Dedifferentiated amniotic fluid mesenchymal stem cell (primary cell): Measurements from ENCODE around the gene NDUFA3.
A peak's percentile ranks its signal among the peaks of the same experiment; 100 is the strongest.
"Not testable (repeated sequence)": the region's sequence is repeated elsewhere in the genome, so short reads cannot be mapped to it uniquely, and the experiment has no call there.

Experiments used
- DNase-seq: peaks from one replicate; pipeline ENCODE4 v3.0.0-alpha.2; 2016; ENCODE audit errors: extremely low spot score

NDUFA3 gene

DNA sequence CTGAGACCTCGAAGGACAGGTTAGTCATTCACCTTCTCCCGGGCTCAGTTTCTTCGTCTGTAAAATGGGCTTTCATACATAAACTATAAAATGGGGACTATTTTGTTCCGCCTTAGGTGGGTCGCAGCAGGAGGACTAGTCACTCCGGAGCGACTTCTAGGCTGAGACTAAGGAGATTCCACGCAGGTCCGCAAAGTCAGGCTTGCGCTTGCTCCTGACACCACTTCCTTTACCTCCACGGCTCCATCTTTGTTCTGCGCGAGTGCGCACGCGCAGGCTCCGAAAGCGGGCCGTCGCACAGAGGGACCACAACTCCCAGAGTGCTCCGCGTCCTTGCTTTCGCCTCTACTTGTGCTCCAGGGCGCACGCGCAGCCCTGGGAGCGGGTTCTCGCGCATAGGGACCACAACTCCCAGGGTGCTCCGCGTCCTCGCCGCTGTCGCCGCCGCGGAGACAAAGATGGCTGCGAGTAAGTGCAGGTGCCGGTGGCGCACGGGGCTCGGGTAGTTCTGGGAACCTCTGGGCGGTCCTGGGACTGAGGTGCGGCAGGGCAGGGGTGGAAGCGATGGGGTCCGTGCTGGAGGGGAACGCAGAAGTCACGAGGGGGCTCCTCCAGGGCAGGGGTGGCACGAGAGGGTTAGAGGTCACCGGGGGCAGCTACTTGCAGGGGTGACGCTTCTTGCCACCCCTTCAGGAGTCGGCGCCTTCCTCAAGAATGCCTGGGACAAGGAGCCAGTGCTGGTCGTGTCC is at the start of gene NDUFA3:
Gene NDUFA3 (plus strand): TSS at position 435 of the 749 bp plus-strand sequence. CDS start 24 bp downstream, at position 459.
- peak; percentile 98 for DNase-seq

DNA sequence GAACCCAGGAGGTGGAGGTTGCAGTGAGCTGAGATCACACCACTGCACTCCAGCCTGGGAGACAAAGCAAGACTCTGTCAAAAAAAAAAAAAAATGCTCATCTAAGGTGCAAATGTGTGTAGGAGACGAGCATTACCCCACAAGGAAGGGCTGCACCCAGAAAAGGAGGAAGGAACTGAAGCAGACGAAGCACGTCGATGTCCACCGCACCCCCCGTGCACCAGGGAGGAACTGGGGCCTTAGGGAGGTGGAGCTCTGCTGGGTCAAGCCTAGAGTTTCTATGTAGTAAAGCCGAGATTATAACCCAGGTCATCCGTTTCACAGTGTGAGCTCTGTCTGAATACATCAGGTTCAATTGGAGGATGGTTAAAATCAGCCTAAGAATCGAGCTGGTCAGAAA is 40.0 kb upstream of the NDUFA3 start:
- DNase-seq = no peak

DNA sequence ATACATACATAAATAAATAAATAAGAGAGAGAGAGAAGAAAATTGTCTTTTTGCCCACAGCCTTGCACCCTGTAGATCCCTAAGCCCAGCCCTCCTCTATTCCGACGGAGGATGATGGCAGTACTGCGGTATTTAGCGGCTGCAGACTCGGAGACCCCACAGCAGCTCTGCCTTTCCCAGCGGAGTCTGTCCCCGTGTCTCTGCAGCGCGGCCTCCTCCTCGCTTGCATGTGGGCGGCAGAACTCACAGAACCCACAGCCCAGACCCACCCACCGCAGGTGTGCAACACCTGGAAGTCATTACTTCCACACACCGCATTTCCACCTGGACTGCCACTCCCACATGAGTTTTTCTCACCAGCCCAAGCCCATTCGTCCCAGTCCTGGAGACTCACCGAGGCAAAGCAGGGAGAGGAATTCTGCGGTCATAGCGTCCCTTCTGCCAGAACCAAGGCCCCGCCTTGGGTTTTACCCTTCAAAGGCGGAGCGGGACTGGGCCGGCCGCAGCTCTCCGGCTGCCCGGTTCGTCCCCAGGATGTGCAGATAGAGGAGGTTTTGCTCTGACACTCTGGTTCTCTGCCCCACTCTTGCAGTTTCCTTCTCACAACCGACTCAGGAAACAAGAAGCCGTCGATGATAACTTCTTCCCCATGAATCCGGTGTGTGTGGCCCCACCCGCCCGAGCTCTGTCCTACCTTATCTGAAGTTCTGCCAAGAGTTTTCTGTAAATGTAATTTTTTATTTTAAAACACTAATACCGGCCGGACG is 39.1 kb upstream of the NDUFA3 start, which contains the start of gene VSTM1:
Gene VSTM1 (minus strand): TSS at position 548 of the 767 bp plus-strand sequence. CDS start 120 bp downstream, at position 428.
- DNase-seq = no peak

DNA sequence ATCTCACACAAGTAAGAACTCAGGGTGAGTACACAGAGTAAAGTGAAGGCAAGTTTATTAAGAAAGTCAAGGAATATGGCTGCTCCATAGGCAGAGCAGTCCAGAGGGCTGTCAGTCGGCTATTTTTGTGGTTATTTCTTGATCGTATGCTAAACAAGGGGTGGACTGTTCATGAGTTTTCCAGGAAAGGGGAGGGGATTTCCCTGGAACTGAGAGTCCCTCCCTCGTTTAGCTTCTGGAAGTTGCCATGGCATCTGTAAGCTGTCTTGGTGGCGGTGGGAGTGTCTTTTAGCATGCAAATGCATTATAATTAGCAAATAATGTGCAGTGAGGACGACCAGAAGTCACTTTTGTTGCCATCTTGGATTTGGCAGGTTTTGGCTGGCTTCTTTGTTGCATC is 33.2 kb upstream of the NDUFA3 start:
- DNase-seq = no peak

DNA sequence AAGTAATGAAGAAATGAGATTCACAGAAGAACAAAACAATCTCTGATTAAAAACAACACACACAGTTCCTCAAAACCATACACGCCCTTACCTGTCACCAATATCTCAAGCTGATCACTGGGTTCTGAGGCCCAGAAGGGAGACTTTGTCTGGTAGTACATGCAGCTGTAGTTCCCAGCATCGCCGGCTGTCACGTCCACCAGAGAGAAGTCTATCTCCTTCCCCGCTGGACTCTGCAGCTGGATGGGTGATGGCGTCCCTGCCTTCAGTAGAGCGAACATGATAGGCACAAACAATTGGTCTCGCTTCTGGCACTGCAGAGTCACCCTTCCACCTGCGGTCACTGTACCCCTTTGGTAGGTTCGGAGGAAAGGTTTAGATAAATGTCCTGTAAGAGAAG is 28.8 kb upstream of the NDUFA3 start:
- no peak for DNase-seq

DNA sequence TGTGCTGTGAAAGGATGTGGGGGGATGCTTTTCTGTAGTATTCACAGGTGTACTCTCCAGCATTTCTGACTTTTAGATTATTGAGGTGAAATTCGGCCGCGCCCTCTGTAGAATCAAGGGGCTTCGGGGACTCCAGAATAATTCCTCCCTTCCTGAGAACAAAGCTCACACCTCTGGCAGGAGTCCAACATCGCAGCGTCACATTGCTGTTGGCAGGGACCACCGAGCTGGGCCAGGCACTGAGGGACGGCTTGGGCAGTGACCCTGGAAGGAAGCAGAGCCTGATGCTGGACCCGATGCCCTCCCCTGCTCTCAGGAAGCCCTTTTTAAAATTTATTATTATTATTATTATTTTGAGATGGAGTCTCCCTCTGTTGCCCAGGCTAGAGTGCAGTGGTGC is 27.8 kb upstream of the NDUFA3 start:
- DNase-seq = no peak

DNA sequence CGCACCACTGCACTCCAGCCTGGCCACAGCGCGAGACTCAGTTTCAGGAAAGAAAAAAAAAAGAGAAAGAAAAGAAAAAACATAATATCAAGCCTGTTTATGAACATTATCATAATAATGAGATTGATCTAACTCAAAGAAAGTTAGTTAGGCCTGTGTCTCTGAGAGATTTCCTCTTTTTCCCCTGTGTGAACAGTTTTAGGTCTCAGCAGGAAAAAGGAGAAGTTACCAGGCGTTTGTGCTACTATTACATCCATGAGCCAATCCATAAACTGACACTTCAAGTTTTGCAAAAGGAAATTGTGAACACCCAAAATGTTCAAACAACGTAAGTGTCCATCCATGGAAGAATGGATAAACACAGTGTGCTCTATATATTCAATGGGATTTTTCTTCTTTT is 25.3 kb upstream of the NDUFA3 start:
- no peak for DNase-seq

DNA sequence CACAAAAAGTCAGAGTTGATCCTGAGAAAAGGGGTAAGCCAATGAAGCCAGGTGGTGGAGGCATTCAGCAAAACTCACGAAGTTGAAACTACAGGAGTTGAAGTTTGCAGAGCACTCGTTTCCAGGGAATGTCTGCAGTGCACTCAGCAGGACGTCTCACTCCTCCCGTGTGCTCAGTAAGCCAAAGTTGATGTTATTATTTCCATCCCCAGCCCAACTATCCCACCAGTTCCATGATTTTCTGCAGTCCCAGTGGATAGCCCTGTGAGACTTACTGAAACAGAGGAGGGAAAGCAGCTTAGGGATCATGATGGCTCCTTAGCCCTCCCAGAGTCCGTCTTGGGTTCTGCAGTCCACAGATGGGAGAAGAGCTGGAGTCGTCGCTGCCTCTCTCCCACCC is 21.6 kb upstream of the NDUFA3 start, which contains the start of gene TARM1:
Gene TARM1 (minus strand): TSS at position 334 of the 400 bp plus-strand sequence. CDS start 25 bp downstream, at position 309.
- DNase-seq = no peak

DNA sequence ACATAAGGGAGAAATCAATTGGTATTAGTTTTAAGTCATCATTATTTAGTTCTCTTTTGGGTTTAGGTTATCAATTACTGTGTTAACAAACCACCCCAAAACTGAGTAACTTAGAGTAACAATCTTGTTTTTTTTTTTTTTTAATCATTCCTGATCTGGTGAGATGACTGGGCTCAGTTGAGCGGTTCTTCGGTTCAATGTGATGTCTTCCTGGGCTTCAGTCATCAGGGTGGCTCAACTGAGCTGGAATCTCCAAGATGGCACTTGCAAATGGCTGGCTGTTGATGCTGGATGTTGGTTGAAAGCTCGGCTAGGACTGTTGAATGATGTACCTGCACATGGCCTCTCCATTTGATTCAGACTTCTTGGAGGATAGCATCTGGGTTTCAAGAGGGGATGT is 18.2 kb upstream of the NDUFA3 start:
- DNase-seq = no peak

DNA sequence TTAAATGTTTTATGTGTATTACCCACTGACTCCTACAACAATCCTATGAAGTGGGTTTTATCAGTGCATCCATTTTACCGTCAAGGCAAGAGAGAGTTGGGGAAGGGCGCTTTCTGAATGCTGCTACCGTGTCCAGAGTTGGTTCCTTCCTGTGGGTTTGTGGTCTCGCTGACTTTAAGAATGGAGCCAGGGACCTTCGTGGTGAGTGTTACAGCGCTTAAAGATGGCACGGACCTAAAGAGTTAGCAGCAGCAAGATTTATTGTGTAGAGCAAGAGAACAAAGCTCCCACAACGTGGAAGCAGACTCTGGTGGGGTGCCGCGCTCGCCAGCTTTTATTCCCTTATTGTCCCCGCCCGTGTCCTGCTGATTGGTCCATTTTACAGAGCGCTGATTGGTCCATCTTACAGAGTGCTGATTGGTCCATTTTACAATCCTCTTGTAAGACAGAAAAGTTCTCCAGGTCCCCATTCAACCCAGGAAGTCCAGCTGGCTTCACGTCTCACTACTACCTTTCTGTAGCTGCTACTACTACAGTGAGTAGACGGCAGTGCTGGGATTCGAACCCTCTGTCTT is 8.1 kb upstream of the NDUFA3 start:
- DNase-seq = no peak

DNA sequence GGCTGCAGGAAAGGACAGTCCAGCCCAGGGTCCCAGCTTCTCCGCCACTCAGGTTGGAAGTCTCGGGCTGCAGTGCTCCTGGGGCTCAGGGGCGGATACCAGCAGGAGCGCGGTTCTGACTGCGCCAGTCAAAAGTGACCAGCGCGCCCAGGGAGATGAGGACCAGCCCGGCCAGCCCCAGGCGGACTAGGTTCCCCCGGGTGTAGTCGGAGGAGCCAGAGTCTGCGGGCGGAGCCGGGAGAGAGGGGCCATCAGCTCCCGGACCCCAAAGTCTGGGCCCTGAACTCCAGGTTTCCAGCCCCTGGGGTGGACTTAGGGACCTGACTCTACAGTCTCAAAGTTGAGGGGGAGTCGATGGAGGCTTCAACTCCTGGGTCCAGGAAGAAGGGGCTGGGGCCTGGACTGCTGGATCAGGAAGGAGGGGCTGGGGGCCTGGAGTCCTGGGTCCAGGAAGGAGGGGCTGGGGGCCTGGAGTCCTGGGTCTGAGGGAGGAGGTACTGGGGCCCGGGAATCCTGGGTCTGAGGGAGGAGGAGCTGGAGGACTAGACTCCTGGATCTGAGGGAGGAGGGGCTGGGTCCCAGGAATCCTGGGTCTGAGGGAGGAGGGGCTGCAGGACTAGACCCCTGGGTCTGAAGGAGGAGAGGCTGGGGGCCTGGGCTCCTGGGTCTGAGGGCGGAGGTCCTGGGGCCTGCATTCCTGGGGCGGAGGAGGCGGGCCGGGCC is 7.4 kb upstream of the NDUFA3 start:
- no peak for DNase-seq

DNA sequence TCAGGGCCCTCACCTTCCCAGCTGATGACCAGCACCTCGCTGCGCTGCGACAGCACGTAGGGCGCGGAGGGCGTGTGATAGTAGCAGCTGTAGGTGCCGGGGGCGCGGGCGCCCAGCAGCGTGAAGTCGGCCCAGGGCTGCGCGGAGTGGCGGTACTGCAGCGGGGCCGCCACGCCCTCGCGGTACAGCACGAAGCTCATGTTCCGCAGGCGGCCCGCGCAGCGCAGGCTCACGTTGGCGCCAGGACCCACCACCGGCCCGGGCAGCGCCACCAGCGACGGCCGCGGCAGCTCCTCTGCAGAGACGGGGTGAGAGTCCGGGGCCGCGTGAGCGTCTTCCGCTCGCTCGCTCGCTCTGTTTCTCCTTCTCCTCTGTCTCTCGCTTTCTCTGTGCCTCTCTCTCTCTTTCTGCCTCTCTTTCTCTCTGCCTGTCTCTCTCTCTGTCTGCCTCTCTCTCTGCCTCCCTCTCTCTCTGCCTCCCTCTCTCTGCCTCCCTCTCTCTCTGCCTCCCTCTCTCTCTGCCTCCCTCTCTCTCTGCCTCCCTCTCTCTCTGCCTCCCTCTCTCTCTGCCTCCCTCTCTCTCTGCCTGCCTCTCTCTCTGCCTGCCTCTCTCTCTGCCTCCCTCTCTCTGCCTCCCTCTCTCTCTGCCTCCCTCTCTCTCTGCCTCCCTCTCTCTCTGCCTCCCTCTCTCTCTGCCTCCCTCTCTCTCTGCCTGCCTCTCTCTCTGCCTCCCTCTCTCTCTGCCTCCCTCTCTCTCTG is 6.6 kb upstream of the NDUFA3 start:
- DNase-seq = peak; percentile 22

DNA sequence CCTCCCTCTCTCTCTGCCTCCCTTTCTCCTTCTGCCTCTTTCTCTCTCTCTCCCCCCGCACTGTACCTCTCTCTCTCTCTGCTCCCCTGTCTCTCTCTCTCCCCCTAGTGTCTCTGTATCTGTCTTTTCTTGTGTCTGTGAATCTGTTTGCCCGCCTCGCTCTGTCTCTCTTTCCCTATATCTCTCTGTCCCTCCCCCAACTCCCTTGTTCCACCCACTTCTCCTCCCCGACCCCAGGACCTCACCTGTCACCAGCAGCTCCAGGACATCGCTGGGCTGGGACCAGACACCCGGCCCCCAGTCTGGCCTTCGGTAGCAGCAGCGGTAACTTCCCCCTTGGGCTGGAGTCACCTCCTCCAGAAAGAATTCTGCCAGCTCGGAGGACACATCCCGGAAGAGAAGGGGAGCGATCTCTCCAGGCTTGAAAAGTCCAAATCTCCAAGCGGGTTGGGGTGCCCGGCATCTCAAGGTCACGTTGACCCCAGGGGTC is 6.0 kb upstream of the NDUFA3 start:
- DNase-seq = peak; percentile 17

DNA sequence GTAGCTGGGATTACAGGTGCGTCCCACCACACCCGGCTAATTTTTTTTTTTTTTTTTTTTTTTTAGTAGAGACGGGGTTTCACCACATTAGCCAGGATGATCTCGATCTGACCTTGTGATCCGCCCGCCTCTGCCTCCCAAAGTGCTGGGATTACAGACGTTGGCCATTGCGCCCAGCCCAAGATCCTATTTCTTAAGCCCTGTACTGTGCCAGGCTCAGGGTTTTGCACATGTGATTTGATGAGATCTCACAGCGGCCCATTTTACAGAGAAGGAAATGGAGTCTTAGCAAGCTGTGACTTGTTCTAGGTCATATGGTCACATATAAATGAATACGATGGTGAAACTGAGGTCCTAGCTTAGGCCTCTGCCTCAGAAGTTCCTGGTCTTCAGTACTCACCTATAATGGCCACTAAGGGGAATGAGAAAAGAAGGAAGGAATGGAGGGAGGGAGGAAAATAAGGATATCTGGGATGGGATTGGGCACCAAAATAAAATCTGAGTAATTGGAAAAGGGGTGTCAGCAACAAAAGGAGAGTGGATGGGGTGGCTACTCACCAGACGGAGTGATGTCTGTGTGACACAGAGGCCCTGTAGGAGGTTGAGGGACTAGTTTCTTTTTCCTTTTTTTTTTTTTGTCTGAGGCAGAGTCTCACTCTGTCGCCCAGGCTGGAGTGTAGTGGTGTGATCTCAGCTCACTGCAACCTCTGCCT is 3.3 kb upstream of the NDUFA3 start:
- DNase-seq = no peak

DNA sequence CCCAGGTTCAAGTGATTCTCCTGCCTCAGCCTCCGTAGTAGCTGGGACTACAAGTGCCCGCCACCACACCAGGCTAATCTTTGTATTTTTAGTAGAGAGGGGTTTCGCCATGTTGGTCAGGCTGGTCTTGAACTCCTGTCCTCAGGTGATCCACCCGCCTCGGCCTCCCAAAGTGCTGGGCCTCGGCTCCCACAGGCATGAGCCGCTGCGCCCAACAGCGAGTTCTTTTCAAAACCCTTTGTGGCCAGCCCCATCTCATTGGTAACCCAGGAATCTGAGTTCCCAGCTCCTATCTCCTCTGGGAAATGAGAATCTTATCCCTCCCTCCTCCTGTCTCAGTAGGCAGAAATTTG is 2.8 kb upstream of the NDUFA3 start:
- DNase-seq = not testable (repeated sequence)

DNA sequence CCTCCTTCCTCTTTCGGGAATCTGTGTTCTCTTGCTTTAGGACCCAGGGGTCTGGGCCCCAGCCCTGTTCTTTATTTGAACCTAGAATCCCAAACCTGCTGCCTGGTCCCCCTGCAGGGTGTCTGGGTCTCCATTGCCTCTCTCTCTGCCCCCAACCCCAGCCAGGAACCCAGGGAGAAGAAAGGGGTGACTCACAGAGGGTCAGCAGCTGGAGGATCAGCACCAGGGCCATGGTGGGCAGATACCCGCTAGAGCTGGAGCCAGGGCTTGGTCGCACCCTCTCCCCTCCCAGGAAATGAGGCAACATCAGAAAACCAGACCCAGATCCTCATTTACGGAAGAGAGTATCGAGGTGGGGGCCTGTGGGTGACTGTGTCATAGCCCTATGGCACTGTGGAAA is 2.1 kb upstream of the NDUFA3 start, which contains the start of gene OSCAR:
Gene OSCAR (minus strand): TSS at position 243 of the 400 bp plus-strand sequence. CDS start 11 bp downstream, at position 232.
- no peak for DNase-seq

DNA sequence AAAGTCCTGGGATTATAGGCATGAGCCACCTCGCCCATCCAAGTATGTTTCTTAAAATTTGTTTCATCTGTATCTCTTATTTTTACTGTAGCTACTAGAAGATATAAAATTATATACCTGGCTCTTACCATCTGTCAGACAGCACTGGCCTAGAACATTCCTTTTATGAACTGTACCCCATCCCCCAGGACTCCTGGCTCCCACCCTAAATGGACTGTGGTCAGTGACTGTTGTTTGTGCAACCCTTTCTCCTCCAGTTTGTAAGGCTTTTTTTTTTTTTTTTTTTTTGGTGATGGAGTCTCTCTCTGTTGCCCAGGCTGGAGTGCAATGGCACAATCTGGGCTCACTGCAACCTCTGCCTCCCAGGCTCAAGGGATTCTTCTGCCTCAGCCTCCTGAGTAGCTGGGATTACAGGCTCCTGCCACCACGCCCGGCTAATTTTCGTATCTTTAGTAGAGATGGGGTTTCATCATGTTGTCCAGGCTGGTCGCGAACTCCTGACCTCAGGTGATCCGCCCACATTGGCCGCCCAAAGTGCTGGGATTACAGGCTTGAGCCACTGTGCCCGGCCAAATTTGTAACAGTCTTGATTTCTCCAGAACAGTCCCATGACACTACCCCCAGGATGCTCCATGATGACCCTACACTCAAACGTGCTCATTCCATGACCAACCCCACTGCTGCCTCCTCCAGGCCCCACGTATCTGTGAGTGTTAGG is 2.5 kb downstream of the NDUFA3 start:
- no peak for DNase-seq

DNA sequence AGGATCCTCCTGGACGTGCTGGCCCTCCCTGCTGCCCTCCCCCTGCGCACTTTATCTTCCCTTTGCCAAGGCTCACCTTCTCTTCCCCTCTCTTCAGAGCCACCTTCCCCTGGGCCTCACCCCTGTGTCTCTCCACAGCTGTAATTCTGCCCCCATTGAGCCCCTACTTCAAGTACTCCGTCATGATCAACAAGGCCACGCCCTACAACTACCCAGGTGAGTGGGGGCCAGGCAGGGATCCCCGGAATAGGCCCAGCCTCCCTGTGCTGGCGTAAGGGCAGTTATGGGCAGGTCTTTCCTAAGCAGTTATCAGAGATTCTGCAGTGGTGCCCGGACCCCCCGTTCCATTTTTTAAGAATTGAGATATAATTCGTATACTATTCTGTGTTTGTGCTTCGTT is 3.1 kb downstream of the NDUFA3 start:
- no peak for DNase-seq

DNA sequence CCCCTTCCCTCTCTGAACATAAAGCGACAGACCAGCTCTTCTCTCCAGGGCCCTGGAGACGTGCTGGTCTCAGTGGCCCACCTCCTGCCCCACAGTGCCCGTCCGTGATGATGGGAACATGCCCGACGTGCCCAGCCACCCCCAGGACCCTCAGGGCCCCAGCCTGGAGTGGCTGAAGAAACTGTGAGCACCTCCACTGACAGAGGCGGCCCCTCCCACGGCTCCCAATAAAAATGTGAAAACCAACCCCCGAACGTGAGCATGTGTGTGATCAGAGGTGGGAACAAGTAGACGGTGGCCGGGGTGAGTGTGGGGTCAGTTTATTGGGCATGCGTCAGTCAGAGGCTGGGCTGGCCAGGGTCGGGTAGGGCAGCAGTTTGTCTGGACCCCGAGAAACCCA is 4.1 kb downstream of the NDUFA3 start:
- no peak for DNase-seq
